Fibroblast of lung (primary cell): ENCODE results near the gene PSAT1.

Experiments used
- CTCF ChIP-seq, 2 donors: IDR thresholded peaks in 1 of 2; conservative IDR thresholded peaks in 1 of 2; 1 replicate in 1 of 2; 2 replicates in 1 of 2; pipeline ENCODE4 v1.5.1; 2011 to 2012; ENCODE audit warnings: low read length in 2 of 2, control low read depth in 1 of 2, inconsistent platforms in 1 of 2, low read depth in 1 of 2, mild to moderate bottlenecking in 1 of 2
- EZH2 ChIP-seq: IDR thresholded peaks from 2 replicates; pipeline ENCODE4 v1.5.1; 2012; ENCODE audit warnings: low read length, control low read depth, mild to moderate bottlenecking; ENCODE audit errors: missing control alignments

- TF ChIP-seq EZH2 (no peak), CTCF (conservative IDR thresholded peaks at IDR 0.05 in 1 of 2, IDR thresholded peaks at IDR 0.05 in 1 of 2; ENCODE audit: low read depth in 1 of 2, low read length in 2 of 2) (no peak)
Measured at GRCh38 chr9:78368236-78368635, 71.3 kb downstream of the PSAT1 start.
